ENCODE measurements around the gene PALD1.
A peak's percentile ranks its signal among the peaks of the same experiment; 100 is the strongest.

PALD1 gene

DNA sequence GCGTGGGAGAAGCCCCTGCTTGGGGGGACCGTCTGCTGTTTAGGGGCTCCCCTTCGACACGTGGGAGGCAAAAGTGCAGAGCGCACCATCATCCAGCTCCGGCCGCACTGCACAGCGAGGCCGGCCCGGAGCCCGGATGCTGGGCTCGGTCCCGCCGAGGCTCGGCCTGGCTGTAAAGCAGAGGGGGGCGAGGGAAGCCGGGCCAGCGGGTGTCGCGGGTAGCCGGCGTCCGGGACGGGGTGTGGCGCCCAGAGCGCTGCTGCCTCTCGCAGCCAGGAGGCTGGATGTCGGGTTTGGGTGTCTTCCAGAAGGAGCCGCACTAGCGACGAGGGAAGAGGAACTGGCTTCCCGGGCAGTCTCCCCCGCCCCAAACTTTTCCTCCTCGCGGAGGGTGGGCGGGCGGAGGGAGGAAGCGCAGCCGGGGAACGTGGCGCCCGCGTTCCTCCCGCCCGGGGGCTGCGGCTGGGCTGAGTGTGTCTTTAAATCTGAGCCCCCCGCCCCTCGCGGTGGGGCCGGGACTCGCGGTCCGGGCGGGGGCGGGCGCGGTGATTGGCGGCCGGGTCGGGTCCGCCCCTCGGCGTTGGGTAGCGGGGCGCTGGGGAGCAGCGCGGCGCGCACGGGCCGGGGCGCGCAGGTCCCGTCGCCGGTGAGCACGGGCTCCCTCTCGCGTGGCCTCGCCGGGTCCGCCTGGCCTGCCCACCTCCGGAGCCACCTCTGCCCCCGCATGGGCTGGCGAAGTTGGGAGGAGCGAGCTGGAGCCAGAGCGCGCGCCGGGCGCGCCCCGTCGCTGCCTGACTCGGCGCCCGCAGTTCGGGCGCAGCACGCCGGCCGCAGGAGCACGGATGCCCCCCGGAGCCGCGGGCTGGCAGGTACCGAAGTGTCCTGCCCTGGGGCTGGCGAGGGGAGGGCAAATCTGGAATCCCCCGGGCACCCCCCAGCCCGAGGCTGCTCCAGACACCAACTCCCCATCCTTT, at the start of gene PALD1:
Gene PALD1, plus strand, starts transcription at position 577 of the 974 bp plus-strand sequence. CDS start 47,185 bp downstream, outside the sequence.
- peak; percentile 61 for DNase-seq (ENCODE audit: low spot score)

DNA sequence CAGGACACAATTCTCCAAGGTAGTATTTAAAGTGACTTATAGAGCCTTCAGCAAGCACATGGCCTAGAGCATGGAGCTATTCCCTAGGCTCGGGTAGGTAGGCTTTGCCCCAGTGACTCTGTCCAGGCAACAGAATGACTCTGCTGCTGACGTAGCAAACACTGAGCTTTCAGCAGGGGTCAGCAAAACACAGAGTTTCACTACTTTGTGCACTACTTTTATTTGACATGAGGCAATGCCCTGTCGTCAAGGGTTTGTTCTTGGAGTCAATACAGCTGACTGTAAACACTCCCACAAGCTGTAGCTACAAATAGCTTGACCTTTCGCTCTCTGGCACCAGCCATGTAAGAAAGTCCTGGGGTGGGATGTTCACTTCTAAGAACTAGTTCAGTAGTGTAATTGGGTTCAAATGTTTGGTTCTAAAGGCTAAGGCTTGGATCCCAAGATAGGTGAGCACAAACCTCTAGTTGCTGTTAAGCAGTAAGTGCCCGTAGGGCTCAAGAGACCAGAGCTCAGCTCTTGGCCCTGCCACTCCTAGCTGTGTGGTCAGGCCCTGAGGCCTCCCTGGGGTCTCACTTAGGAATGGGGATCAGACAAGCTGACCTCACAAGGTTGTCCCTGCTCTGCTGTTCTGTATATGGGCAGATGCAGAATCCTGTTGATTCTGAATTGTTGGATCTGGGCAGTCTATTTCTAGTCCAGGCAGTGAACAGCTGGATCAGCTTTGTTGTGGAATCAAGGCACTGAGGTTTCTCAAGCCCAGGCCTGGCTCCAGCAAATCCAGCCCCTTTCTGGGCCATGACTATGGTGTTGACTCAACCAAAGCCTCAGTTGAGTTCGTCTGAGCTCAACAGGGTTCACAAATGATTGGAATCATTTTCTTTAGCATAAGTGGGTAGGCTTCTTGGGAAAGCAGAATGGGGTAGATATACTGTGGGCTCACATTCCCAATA, 47.8 kb upstream of the PALD1 start:
- peak; percentile 64 for DNase-seq (ENCODE audit: low spot score)

DNA sequence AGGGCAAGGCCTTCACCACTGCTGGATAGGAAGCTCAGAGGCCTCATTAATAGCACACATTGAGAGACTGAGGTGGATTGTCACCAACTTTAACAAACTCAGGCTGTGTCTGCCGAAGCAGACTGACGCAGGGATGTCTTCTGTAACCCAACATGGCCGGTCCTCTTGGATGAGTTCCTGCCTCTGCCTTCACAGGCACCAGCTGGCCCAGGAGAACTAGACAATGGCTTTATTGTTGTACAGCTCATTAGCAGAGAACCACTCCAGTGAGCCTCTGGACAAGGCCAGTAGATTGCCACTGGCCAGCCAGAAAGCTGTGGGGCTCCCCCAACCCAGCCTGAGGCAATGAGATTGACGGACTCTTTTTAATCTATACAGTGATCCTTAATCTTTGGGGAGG, 46.5 kb upstream of the PALD1 start:
- peak; percentile 96 for DNase-seq (ENCODE audit: low spot score)

DNA sequence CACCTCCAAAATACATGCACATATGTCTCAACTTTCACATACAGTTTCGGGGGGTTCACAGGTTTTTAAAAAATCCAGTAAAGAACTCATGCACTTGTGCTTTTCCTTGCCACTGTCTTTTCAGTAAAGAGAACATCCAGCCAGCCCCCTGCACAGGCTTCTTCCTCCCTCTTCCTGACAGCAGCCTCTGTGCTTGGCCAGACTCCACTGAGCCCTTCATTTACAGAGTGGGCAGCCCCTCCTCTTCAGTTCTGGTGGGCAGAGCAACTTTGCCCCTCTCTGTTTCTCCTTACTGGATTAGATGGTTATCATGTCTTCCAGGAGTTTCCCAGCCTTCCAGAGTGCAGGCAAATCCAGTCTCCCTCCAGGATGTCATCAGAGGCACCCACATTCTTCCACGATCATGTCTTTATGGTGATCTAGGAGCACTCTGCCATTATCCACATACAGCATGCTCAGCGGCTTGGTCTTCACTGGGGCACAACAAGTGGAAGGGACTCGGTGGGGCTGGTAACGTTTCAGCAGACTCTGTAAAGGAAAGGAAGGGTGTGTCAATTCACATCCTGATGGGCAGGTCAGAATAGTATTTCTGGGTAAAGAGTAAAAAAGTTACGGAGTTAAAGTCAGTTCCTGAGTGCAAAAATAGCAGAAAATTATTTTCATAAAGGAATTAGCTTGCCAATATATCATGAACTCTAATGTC, 45.9 kb upstream of the PALD1 start:
- no peak for DNase-seq (ENCODE audit: low spot score)

DNA sequence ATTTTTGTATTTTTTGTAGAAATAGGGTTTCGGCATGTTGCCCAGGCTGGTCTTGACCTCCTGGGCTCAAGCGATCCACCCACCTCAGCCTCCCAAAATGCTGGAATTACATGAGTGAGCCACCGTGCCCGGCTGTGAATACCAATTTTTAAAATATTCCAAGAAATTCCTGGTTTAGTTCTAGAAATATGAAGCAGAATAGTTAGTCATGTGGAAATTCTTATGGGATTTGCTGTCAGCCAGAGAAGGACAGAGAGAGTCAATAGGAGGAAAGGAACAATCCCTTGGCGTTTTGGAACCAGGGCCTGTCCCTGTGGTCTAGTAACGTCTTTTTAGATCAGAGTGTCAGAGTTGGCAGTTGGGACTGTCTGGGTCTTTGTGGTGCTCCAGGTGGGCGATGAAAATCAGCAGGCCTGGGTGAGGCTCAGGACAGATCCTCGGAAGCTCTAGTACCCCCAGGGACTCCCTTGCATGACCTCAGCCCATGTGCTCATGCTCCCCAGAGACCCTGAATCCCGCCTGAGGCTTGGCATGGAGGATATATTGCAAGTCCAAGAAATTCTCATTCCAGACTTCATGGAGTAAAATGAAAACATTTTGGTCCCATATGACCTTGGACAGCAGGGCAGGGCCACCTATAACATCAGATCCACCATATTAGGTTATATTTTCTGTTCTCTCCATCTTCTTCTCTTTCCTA, 44.8 kb upstream of the PALD1 start:
- no peak for DNase-seq (ENCODE audit: low spot score)

DNA sequence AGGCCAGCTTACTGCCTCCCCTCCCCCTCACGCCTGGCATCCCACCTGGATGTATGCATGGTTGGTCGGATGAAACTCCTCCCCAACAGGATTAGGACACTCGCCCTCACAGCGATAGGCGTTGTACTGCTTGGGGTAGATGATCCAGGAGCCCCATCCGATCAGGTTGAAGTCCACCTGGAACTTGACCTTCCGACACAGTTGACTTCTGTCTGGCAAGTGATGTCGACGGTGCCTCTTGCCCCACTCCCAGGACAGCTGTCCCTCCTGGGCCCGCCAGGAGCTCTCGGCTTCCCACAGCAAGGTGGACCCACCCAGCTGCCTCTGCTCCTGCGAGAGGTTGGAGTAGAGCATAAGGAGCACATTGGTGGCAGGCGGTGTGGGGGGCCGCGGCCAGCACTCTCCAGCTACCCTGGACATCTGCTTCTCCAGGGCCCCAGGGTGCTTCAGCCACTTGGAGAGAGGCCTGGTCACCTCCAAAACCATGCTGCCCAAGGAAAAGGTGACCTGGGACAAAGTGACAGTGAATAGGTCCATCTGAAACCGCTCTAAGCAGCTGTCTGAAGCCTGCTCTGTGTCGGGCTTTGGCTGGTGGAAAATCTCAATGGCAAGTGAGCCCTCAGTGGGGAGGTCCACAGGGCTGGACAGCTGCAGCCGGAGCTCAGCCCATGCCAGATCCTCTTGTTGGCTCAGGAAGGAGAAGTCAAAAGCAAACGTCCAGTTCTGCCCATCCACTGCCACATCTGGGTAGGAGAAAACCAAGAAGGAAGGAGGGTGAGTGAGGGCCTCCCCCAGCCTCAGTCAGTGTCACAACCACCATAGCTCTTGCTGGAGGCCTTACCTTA, 43.1 kb upstream of the PALD1 start:
- DNase-seq (ENCODE audit: low spot score), result no peak

DNA sequence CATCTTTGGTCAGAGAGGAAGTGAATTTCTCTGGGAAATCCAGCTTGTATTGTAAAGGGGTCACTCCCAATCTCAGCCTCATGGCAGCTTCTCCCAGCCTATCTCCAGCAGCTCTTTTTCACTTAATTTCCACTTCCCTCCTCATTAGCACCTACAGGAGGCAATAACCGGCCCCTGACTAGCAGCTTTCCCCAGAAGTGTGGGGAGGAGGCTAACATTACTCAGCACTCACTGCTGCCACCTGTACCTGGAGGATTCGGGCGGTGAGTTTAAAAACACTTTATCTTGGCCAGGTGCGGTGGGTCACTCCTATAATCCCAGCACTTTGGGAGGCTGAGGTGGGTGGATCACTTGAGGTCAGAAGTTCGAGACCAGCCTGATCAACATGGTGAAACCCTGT, 40.8 kb upstream of the PALD1 start:
- no peak for DNase-seq (ENCODE audit: low spot score)

DNA sequence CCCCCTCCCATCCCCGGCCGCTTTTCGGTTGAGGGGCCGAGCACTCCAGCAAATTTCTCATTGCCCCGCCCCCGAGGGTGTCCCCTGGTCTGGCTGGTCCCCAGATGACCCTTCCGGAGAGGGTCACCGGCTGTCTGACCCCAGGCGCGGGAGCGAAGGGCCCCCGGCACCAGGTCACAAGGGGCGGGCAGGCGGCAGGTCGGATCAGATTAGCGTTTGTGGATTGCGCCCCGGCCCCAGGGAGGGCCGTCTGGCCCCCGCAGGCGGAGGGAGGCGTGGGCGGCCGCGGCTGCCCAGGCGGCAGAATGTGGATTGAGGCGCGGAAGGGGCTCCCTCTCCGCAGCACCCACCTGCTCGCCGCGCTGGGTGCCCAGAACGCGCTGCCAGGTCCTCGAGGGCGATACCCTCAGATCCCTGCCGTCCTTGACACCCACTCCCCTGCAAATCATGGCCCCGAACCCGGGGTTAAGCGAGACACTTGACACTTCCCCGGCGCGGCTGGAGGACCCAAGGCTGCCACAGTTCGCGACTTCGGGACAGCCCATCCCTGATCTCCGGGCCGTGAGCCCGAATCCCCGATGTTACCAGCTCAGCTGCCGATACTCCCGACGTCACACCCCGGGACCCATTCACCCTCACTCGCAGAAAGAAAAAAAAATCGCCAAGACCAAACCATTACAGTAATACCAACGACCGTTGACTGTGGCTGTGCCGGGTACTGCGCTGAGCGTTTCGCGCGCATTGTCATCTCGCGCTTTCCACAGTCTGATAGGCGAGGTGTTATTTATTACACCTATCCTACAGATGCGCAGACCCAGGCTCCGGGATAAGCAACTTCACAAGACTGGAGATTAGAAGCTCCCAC, 38.0 kb upstream of the PALD1 start:
- no peak for DNase-seq (ENCODE audit: low spot score)

DNA sequence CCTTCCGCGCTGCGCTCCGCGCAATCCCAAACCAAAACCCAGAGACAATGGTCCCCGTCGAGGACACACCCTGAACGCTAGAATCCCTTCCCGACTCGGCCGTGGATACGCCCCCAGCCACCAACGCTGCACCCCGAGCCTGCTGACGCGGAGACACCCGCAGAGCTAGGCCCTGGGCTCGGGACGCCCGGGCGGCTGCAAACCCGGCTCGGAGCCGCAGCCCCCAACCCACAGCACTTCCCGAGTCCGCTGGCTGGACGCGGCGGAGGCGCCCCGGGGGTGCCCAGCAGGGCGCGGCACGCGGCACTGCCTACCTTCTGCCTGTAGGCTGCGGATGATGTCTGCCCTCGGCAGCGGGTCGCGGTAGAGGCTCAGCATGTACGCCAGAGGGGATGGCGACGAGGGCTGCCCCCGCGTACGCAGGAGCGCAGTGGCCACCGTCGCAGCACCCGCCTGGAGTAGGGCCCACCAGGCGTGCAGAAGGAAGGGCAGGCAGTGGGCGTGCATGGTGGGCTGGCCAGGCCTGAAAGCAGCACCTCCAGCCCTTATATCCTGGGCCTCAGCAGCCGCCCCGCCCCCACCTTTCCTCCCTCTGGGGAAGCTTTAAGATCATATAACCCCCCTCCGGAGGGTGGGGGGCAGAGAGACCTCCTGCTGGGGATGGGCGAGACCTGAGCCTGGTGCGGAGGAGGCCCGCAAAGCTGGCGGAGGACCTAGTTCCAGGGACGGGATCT, 37.2 kb upstream of the PALD1 start, which contains the start of gene NODAL:
Gene NODAL, minus strand, starts transcription at position 521 of the 734 bp plus-strand sequence. Its CDS starts 14 bp downstream, at position 507.
- DNase-seq (ENCODE audit: low spot score), result no peak

DNA sequence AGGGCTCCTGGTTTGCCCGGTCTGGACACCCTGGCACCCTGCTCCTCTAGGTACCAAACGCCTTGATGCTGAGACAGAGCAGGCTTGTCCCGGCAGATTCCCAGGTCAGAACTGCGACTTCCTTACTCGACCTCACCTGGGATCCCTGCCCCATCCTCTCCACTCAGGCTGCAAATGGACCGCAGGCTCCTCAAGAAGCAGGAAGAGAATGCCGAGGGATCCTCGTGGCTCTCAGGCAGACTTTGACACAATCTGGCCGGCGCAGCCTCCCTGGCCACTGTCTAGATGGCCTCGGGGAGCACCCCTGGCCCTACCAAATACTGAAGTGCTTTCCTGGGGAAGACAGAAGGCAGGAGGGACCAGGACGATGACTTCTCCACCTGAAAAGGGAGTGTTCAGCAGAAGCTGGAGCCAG, 36.7 kb upstream of the PALD1 start:
- DNase-seq (ENCODE audit: low spot score), result no peak

DNA sequence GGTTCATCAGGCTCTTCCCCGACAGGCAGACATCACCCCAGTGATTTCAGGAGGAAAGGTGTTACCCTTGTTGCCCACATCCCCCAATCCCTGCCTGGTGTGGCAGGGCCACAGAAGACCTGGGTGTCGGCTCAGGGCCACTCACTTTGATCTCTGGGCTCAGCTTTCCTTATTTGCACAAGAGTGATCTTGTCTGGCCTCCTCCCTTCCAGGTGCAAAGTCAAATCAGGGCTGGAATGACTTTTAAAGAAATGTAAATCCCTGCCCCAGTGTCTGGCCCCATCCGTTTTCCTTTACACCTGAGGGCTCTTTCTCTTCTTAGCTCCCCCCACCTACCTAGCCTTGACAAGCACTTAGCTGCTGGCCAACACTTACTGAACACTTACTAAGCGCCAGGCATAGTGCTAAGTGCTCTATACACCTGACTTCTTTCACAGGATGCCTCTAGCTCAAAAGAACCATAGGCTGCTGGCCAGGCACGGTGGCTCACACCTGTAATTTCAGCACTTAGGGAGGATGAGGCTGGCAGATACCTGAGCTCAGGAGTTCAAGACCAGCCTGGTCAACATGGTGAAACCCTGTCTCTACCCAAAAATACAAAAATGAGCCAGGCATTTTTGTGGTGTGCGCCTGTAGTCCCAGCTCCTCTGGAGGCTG, 36.1 kb upstream of the PALD1 start:
- DNase-seq (ENCODE audit: low spot score), result no peak

DNA sequence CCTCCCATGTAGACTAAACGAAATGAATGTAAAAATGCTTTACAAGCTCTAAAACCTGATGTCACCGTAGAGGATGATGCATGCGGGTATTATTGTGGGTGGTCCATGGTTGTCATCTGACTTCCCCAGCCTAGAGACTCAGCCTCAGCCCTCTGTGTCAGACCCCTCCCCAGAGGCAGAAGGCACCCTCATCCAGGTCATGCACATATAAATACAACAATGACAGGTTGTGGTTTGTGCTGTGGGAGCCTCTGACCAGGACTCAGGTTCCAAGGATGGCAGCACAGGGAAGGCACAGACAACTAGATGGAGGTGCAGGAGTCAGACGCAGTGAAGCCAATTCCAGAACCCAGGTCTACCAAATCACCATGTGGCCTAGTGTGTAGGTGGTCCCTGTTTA, 33.8 kb upstream of the PALD1 start:
- DNase-seq (ENCODE audit: low spot score), result no peak

DNA sequence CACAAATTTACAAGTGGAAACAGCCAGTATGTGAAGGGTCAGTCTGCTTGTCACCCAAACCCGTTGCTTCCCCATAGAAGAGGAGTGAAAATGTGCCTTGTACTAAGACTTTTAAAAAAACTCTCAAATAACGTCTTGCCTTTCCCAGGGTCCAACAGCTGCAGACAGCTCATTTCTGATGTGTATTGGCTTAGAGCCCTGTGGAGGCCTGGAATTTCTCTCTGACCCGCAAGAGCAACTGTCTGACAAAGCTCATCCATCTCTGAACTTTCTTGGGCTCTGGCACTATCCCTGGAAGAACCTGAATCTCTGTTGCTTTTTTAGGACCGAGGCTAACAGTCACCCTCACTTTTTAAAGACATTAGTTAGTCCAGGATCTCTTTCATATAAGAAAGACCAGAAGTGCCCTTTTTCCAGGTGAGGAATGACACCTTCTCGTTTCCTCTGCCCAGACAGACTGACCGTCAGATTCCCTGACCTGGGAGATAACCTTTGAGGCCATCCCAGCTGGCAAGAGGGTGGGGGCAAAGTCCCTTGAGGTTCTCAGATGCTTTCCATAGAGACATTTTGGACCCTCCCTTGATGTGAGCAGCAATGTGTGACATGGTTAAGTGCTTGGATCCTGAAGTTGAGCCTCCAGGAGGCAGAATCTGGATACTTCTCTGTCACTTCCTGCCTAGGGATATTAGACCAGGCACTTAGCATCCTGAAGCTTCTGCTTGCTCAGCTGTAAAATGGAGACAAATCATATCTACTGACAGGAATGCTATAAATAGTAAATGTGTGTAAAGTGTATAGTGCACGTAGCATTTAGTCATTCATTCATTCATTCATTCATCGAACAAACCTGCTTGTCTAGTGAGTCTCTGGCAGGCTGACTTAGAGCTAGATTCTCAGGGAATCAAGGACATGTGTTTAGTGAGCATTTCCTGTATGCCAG, 32.6 kb upstream of the PALD1 start:
- no peak for DNase-seq (ENCODE audit: low spot score)

DNA sequence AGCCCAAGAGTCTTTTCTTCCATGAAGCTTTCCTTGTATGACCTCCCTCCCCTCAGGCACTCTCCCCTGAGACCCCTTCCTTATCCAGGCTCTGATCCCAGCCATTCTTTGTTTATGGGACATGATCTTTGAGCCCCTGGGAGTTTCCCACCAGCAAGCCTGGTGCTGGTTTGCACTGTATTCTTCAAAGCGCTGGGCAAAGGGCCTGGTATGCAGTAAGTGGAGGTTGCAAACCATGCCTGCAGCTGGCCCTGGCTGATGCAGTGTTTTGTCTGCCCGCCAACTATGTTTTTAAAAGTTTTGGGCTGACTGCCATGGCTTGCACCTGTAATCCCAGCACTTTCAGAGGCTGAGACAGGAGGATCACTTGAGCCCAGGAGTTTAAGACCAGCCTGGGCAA, 30.3 kb upstream of the PALD1 start:
- no peak for DNase-seq (ENCODE audit: low spot score)

DNA sequence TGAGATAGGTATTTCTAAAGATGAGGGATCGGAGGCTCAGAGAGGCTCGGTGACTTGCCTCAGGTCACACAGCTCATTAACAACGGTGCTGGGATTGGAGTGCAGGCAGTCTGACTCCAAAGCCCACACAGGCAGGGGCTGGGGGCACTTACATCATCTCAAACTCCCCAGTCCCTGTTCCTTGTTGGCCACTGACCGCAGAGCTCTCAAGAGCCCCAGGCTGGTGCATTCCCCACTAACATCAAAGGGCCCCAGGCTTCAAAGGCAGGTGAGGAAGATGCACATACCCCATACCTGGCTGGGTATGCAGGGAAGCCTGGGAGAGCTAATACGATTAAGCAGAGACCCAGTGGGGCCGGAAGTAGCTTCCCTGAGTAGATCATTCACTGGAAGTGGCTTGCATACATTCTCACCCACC, 23.3 kb upstream of the PALD1 start:
- DNase-seq (ENCODE audit: low spot score), result no peak

DNA sequence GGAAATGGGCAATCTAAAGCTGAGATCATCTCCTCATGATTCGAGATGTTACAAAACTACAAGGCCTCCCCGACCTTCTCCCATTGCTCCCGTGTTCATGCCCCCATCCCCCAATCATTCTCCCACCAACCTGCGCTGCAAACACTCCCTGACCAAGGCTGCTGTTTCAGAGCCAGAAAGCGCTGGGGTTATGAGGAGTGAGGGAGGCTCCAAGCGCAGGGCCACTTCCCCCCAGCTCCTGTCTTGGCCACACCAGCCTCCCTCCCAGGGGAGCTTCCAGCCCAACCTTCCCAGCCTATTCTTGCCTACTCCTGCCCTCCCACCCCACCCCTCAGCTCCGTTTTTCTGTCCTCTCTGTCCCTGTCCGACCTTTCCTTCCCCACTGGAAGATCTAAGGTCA, 22.4 kb upstream of the PALD1 start:
- no peak for DNase-seq (ENCODE audit: low spot score)

DNA sequence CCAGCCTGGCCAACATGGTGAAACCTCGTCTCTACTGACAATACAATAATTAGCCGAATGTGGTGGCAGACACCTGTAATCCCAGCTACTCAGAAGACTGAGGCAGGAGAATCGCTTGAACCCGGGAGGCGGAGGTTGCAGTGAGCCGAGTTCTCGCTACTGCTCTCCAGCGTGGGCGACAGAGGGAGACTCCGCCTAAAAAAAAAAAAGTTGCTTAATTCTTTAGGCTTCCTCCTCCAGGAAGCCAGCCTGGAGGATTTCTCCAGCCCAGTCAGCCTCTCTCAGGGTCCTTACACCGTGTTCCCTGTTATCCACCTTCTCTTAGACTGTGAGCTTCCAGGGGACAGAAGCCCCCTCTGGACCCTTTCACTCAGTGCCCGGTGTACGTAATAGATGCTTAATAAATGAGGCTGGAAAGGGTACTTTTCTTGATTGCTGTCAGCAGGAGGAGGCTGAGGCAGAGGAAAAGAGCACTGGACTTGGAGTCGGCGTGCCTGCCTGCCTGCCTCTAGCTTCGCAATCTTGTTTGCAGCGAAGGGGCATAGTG, 20.7 kb upstream of the PALD1 start:
- DNase-seq (ENCODE audit: low spot score), result no peak

Measured in pons (tissue), 1 donor.